HG03060 (cell line): ENCODE results near the gene CHAT.

Experiments
- ATAC-seq: cut with Tn5 transposase; IDR thresholded peaks from one replicate; pipeline ENCODE4 v1.9.1; 2021; ENCODE audit warnings: low read depth, moderate number of reproducible peaks; ENCODE audit not compliant: unreplicated experiment

CHAT gene

DNA sequence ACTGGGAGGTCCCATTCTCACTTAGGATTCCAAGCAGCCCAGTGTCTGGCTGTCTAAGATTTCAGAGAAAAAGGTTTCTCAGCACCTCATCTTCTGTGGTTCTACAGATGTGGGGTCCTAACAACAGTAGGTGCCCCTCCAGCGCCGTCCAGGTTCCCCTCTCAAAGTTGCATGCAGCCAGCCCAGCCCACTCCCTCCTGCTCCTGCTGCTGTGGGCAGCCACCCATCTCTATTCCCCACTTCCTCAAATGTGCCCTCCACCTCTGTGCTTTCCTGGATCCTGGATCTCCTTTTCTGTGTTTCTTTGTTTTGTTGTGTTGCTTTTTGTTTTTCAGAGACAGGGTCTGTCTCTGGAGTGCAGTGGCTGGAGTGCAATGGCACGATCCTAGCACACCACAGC lies 17.0 kb upstream of the CHAT start:
- ATAC-seq = no peak

- no peak for ATAC-seq
Observed at GRCh38 chr10:49597426-49598163, 16.2 kb upstream of the CHAT start.

DNA sequence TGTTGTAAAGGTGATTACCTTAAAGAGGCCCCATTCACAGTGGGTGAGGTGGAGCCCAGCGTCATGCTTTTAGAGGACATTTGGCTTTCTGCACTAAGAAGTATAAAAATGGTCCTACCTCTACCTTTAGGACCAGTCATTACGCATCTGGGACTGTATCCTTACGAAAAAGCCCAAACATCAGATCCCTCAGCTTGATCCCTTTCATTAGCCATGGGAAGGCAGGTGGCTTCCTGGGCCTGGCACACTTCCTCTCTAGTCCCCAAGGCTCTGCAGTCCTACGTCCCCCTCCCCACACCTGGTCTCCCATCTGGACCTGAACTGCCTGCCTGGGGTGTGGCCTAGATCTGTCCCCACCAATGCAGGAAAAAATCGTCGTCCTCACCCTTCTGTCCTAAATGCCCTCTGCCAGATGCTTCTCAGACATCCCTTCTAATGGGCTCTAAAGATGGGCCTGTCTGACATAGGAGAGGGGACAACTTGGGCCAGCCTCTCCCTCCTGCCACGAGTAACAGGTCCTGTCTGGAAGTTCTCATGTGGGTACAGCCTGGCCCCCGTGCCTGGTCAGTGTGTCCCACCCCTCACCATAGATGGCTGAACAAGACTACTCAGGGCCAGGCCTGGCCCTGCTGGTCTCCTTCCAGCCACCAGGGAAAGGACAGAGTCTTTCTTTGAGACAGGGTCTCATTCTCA lies 15.5 kb upstream of the CHAT start:
- no peak for ATAC-seq

- no peak for ATAC-seq
Observed at GRCh38 chr10:49598986-49599385, 14.9 kb upstream of the CHAT start.

DNA sequence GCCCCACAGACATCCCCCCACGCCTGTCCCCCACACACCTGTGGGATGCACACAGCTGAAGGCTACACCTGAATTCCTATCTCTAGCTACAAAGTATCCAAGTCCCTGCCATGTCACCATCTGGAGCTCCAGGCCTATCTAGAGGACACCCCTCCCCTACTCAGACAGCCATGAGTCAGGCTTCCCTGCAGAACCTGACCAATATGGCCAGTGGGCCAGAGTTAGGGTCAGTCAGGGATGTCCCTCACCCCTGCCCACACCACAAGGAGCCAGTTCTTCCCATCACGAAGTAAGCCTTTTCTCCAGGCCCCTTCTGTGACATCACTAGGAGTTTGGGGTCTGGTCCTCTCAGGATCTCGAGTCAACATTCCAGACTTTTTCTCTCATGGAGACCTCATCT lies 14.3 kb upstream of the CHAT start:
- no peak for ATAC-seq

DNA sequence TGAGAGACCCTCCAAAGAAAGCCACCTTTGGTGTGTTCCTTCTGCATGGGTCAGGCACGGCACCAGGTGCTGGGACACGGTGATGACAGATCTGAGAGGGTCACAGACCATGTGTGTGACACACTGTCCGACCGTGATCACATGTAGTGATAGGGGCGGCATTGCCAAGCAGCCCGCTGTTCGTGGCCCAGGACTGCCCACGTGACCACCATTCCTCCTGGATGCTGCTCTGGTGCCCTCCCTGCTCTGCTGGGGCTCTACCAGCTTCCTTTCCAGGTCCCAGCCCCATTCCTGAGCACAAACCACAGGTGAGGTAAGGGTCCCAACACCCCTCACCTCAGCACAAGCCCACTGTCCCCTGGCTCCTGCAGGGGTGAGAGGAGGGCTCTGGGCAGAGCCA lies 13.8 kb upstream of the CHAT start:
- ATAC-seq = no peak

GRCh38 chr10:49600781-49601400 lies 12.9 kb upstream of the CHAT start:
- ATAC-seq = no peak

GRCh38 chr10:49601857-49602256 lies 12.0 kb upstream of the CHAT start:
- no peak for ATAC-seq

DNA sequence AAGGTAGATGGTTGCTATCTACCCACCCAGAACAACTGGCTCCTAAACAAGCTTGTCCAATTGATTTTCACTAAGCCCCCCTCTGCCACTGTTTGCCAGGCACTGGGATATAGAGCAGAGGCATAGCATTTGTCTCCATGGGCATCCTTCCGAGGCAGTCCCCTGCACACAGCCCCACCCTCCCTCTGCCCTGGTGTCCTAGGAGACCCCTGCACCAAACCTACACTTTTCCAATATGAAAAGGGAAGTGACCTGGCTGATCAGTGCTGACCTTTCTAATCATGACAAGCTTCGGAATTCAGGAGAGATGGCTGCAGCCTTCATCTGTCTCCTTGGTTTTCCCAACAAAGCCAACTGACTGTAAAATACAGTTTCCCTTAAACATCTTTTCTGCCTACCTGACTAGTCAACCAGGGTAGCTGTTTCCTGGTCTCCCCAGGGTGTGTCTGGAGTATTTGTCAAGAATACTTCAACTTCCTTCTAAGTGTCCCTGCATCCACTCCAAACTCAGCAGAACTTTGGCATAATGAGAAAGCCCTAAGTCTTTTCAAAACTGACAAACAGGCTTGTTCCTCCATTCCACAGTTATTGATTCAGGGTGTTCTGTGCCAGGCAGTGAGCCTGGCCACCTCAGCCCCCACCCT lies 11.3 kb upstream of the CHAT start:
- no peak for ATAC-seq

DNA sequence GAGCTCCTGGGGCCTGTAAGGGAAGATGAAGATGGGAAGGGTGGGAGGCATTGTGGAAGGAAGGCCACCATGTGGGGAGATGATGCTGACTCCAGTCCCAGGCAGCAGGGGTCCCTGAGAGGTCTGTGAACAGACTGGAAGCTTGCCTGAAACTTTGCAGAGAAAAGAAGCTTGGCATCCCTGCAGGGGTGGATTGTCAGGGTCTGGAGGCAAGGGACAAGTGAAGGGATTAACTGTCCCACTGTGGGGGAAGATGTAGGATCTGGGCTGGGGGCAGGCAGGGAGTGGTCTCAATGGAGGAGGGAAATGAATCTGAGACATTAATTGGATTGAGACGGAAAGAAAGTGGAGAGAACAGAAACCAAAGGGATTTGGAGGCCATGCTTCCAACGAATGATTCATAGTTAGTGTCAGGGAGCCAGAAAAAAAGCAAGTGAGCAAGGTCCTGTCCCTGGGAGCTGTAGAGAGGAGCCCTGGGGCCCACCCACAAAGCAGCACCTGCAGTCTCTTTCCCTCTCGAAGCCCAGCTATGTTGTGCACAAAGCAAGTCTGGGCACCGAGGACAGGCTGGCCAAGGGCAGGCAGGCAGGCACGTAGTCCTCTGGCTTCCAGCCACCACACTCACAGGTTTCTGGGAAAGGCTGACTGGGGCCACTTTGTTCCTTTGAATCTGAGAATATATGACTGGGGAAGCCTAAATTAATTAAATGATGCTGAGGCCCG lies 8.5 kb upstream of the CHAT start:
- ATAC-seq = no peak

- ATAC-seq = no peak
Observed at GRCh38 chr10:49605939-49606509, 7.8 kb upstream of the CHAT start.

DNA sequence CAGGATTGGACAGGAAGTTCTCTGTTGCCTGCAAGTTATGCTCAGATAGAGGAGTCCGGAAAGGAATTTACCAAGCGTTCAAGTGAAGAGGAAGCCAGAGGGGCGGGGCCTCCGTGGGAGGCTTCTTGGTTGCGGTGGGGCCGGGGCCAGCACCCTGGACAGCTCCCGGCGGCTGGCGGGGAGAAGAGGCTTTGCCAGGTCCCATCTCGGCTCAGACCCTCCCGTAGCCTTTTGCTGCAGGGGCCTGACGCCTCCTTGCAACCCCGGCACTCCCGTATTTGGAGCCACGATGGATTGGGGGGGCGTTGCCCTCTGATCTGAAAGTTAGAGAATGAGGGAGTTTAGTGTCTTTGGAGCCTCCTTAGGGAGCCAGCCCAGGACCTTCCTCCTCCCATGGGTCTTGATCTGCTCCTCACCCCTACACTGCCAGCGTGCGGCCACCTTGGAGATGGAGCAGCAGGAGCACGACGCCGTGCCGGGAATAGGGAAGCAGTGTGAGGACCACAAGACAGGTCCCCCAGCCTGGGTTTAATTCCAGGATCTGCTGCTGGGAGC lies 6.8 kb upstream of the CHAT start:
- no peak for ATAC-seq

DNA sequence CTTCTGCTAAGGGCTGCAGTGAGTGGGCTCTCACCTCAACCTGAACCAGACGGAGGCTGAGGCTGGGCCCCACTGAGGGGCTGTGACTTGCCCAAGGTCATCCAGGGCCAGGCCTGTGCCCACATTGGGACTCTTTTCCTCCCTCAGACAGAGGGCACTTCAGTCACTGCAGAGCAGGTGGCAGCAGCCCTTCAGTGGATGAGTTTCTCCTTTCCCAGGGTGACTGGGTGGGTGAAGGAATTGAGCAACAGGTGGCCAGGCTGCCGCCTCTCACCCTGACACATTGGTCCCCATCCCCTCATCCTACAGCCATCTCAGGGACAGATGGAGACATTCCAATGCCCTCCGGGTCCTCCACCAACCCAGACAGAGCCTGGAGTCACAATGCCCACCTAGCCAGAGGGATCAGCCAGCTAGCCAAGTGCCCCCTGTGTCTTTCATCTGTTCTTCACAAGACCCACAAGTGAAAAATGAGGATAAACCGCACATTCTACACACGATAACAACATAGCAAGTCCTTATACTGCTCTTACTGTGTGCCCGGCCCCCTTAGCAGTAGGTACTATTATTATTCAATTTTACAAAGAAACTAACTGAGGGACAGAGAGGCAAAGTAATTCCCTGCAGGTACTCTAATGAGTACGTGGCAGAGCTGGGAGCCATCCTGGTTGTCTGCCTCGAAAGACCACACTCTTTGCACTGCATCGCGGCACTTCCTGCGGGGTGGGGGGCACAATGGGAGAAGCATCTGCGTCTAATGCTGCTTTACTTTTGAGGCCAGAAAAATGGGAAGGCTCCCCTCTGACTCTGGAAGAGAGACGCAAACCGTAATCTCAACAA lies 5.5 kb upstream of the CHAT start:
- no peak for ATAC-seq

GRCh38 chr10:49609006-49609282 lies 4.9 kb upstream of the CHAT start:
- ATAC-seq = no peak

- no peak for ATAC-seq
Observed at GRCh38 chr10:49609283-49610113, 4.3 kb upstream of the CHAT start.

GRCh38 chr10:49610114-49610457 lies 3.8 kb upstream of the CHAT start, which contains the start of gene SLC18A3:
Gene SLC18A3 (plus strand): TSS chr10:49610310. CDS start chr10:49610741, 431 bp downstream.
- ATAC-seq = no peak

- ATAC-seq = no peak
Observed at GRCh38 chr10:49610458-49611165, 3.2 kb upstream of the CHAT start.
